Dermis microvascular lymphatic vessel endothelial cell (primary cell): ENCODE results near the gene MAP1LC3B. TPM values are rescaled to one million over a fixed set of nuclear protein-coding genes. Genes with fewer than 3 reads are reported as not detected.

Experiments
- DNase-seq, 2 donors: peaks; one replicate each; pipeline versions ENCODE4 v3.0.0 to v3.0.0-alpha.2; 2010; ENCODE audit warnings: low read depth in 2 of 2
- total RNA-seq: library from RNA; depleted of rRNA; stranded (reverse); fragments of >200 nt; gene quantifications from 2 replicates; pipeline ENCODE4 v1.2.1, GENCODE V29; 2014

The MAP1LC3B gene
- total RNA-seq: 20.9 and 33.3 TPM in 2 replicates

DNA sequence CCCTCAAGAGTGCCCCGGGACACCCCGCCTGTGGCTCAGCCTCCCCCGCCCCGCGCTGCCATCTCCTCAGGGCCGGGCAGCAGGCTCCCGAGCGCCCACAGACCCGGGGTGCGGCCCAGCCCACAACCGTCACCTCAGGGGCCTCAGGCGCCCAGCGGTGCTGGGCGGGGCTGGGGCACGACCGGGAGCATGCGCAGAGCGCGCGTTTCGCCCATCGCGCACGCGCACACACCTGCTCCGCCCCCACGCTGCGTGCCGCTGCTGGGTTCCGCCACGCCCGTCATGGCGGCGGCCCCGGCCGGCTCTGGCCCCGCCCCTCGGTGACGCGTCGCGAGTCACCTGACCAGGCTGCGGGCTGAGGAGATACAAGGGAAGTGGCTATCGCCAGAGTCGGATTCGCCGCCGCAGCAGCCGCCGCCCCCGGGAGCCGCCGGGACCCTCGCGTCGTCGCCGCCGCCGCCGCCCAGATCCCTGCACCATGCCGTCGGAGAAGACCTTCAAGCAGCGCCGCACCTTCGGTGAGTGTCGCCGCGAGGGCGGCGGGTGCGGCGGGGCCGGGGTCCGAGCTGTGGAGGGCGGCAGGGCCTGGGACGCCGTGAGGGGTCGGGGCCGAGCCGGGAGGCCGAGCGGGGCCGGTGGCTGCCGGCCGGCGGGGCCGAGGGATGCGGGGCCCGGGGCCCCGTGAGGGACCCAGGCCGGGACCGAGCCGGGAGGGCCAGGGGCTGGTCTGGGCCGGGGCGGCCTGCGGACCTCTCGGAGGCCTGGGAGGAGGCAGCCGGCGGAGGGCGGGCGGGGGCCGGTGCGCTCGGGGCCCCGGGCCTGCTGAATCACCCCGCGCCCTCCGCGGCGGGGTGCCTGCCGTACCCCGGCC, at the start of gene MAP1LC3B:
TSS of gene MAP1LC3B (plus strand) at position 387 of the 871 bp plus-strand sequence. CDS start at position 479, 92 bp downstream.
- DNase-seq: peak; percentile 89 to 97

DNA sequence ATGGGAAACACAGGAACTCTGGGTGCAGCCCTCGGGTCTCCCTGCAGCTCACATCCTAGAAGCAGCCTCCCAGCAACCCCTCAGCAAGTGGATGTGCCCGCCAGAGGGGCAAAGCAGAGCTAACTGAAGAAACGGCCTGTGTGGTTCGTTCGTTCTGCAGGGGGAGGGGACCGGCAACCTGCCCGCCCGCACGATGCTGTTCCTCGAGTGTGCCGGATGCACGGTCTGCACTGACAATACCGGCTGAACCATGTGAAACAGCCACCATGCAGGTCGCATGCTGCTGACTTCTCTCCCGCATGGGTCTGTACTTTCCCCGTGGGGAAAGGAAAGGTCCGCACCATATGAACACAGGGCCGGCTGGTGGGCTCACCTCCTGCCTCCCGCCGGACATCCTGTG, 49.6 kb upstream of the MAP1LC3B start:
- DNase-seq: no peak

DNA sequence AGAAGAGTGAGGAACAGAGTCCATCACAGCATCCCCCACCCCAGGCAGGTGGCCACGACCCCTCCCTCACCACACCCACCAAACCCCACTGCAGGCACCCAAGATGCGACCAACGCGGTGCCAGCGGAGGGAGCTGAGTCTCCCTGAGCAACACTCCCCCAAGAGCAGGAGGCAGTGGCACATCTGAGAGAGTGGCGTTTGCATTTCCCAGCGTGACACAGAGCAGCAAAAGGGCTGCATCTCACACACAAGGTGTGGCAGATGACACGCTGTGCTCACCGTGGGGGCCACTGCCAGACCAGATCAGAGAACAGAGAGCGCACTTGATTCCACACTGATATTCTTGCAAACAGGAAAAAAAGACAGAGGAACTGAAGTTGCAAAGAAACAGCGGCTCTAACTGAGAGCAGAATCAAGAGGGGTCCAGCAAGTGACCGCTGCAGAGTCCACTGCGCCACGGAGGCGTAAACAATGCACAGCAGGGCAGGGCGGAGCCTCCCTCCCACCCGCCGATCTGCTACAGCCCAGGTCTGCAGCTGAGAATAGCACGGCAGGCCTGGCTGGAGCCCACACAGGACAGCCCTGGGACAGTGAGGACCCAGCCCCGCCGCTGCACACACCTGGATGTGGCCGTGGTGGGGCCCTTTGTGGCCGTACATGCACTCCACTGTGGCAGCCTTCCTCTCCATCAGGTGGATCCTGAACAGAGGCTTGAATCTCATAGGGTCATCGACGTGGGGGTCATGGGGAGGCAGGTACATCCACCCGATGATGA, 49.0 kb upstream of the MAP1LC3B start:
- DNase-seq: no peak

DNA sequence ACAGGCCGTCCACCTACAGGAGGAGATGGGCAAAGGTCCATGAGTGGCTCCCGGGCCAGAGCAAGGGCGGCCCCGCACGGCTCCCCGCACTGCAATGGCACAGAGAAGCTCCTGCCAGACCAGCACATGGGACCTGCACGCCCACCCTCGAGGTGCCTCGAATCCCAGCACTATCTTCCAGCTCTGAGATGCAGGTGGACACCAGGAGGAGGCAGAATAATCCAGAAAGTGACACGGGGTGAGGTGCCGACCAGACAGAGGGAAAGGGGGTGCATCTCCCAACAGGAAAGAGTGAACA, 48.4 kb upstream of the MAP1LC3B start:
- no peak for DNase-seq

DNA sequence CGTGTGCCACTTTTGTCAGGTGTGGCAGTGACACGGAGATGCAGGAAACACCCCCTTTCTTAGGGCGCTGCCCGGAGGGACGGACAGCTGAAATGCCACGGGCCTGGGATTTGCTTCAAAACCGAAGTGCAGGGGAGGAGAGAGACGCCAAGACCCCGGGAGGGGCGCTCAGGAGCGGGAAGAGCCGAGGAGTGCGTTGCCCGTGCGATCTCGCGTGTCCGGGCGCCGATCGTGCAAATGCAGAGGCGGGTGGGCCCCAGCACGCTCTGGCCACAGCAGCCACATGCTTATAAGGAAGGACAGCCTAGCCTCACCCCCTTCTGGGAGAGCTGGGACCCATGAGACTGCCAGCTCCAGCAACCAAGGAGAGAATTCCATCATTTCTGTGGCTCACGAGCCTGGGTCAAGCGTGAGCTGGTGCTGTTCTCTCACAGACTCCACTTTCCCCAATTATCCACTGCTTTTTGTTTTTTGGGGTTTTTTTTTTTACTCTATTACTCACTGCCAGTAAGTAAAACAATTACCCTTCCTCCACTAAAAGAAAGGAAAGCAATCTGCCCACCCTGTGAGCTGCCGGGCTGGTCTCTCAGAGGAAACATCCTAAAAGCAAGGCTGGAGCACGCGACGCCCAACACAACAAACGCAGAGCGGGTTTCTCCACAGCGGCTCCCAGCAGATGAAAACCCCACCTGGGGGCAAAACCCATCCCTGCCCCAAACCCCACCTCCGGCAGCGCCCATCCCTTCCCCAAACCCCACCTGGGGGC, 47.8 kb upstream of the MAP1LC3B start:
- DNase-seq: no peak

DNA sequence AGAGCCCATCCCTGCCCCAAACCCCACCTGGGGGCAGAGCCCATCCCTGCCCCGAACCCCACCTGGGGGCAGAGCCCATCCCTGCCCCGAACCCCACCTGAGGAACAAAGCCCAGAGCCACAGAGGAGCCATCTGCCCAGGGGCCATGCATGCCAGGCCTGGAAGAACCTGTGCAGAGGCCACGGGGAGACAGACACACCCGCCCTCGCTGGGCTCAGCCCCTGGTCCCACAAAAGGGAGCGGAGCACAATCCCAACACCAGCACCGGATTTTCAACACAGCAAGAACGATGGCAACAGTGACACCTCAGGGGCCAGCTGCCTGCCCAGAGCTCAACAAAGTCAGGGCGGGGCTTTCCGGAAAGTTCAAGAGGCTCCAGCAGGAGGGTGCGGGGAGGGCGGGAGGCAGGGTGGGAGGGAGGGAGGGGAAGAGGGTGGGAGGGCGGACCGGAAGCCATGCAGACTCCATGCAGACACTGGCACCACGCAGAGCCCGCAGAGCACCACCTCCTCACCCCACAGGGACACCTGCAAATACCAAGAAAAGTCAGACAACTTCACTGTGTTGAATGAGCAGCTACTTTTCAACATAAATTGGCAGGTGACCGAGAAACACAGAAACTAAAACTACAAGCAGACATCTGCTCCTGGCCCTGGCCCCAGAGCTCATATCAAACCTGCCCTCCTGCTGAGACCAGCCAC, 47.1 kb upstream of the MAP1LC3B start:
- peak in 1 of 2 donors; percentile 17 for DNase-seq

DNA sequence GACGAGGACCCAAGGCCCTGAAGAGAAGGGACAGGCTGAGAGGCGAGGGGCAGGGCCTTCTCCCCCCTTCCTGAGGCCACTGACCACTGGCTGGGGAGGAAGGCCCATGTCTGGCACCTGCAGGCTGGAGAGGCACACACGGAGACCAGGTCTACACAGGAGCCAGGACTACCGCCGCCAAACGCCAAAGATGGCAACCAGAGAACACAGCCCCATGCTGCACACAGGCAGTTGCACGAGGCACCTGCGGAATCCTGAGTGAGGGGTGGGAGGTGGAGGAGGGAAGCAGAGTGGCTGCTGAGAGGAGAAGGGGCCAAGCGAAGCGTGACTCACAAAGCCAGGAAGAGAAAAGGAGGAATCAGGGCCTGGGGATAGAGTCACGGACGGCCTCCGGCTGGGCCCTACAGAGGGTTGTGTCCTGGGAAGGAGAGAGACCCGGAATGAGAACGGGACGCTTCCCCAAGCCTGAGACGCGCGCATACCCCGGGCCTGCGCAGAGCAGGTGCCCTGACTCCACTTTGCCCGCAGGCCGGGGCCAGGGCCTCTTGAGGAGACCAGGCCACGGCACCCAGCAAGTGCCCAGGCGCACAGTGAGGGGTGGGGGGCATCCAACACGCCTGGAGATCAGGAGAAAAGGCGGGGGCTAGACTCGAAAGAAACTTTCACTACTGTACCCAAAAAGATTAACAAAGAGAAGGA, 46.3 kb upstream of the MAP1LC3B start:
- no peak for DNase-seq

DNA sequence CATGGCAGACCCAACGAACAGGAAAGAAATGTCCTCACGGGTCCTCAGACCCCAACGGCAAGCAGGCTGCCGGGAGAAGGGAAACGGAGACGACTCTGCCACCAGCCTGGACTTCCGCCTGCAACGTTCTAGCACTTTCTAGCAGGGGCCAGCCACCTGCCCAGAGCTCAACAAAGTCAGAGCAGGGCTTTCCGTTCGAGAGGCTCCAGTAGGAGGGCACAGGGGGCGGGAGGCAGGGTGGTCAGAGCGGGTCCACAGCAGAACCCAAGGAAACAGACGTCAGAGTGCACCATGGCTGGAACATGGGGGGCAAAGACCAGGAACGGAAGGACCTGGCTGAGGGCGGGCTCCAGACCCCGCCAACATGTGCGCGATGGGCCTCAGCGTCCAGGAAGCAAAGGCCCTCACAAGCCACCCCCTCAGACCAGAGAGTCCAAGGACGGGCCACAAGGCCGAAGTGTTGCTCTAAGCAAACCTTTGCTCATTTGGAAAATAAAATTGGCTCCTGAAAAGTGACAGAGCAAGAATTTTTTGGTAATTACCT, 45.5 kb upstream of the MAP1LC3B start:
- DNase-seq: no peak

DNA sequence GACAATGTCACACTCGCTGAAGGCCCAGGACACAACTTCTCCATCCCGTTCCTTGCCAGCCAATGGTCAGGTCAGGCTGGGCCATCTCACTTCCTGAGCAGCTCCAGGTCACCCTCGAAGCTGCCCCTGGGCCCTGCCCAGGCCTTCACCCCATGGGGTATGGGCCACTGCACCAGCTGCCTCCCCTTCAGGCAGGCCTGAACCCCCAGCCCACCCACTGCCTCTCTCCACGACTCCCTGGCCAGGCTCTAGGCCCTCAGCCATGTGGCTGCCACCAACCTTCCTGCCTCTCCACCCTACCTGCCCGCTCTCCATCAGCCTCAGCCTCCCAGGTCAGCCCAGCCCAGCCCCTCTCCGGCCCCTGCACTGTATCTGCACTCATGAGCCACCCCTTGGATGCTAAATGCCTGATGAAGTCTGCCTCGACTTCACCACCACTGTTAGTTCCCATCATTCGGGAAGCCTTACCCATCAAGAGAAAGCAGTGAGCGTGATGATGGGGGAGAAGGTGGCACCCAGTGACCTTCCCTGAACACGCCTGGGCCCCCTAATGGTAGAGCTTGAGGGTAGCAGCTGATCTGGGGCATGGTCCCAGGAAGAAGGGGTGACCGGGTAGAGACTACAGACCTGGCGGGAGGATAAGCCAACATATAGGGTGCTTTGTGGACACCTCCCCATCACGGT, 44.1 kb upstream of the MAP1LC3B start:
- DNase-seq: no peak

DNA sequence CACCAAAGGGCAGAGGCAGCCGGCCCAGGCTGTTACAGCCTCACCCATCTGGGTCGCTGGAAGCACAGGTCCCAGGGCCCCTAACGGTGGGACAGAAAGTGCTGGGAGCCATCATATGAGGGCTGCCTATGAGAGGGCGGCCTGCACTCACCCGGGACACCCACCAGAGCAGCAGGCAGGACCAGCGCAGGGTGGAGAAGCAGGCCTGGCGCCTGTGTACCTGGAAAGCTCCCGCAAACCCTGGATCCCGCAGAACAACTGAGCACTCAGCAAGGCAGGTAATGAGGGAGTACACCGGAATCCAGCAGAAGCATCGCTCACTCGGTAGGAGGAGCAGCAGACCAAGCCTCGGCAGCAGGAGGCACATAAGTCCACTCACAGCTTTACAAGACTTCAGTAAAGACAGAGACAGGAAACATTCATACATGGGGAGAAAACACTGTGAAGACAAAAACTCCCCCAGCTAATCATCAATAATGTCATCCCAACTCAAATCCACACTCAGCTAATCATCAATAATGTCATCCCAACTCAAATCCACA, 43.4 kb upstream of the MAP1LC3B start:
- DNase-seq: no peak

DNA sequence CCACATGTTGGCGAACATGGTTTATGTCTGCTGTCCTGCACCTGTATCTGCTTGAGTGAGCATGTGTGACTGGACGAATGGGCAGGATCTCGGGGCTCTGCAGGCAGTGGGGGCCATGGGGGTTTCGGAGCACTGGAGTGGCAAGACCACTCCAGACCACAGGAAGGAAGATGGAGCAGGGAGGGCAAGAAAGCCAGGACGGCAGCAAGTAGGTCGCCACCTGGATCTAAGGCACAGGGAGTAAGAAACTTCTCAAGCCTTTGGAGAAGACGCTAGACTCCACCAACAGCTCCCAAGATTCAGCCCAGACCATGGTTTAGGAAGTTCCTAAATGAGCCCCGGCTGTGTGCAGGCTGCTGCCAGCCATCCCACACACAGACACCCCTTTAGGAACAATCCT, 42.1 kb upstream of the MAP1LC3B start:
- no peak for DNase-seq

DNA sequence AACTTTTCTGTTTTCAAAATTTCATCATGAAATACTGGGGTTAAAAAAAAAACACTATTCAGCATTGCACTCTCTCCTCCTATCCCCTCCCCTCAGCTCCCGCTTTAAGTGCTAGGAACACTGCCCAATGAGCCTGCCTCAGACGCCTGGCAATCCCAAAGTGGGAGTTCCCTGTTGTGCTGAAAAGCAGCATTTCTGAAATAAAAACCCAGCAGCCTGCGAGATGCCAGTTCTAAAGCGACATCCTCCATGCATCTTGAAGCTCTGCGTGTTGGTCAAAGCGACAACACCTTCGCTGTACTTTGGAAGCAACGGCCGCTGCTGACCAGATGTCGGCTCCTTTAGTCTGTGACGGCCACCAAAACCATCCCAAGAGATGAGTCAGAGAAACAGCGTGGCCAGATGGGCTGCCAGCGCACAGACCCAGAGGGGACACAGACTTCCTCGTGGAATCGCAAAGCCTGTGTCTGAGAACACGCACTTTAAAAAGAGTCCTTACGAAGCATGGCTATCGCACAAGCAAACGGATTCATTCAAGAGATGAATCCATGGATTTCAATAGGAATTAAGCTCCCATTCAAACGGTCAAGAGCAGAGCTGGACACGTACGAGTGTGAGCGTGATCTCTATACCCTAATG, 41.3 kb upstream of the MAP1LC3B start:
- no peak for DNase-seq

DNA sequence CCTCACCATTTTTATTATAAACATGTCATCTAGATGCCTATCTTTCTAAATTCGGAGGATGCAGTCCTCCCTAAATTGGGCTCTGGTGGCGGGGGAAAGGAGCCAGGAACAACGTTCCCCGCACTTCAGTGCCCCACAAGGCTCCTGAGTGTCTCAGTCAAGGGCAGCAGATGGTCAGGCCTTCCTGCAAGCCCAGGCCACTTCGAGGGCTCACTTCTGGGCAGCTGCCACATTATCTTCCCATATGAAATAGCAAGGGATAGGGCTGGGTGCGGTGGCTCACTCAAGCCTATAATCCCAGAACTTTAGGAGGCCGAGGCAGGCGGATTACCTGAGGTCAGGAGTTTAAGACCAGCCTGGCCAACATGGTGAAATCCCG, 40.8 kb upstream of the MAP1LC3B start:
- no peak for DNase-seq

DNA sequence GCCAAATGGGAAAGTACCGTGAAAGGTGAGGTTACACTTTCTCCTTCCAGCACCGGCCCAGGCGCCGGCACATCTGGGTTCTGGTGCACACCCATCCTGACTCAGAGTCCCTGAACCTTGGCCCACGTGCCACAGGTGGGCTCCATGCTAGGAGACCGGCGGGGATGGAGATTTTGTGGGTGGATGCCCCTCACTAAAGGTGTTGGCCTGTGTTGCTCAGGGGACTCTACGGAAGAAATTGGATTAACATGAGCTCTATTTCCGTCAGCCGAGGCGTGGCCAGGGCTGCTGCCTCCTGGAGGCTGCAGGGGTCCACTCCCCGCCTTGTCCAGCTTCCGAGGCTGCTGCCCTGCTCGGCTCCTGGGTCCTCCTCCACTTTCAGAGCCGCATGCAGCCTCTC, 39.3 kb upstream of the MAP1LC3B start:
- DNase-seq: no peak

DNA sequence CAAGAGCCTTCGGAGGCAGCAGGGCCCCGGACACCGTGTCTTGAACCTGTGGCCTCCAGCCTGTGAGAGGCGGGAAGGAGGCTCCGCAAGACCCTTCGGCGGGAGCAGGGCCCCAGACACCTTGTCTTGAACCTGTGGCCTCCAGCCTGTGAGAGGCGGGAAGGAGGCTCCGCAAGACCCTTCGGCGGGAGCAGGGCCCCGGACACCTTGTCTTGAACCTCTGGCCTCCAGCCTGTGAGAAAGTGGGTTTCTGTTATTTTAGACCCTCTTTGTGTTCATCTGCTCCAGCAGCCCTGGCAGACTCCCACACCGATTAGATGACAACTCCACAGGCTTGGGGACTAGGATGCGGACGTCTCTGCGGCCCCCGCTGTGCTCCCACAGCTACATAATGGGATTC, 38.5 kb upstream of the MAP1LC3B start:
- no peak for DNase-seq

DNA sequence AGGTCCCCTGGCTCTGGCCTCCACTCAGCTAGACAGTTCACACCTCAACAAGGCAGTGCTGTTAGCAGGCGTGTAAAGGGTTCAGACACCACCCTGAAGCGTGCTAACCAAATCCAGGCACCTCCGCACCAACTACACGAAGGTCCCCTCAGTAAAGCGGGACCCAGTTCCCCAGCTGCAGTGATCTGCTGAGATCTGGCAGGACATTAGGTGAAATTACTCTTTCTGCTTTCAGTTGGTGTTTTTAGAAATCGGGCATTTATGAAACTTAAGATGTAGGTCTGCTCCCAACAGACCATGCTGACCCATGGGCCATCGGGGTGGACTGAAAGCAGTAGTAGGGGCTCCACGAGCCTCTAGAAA, 35.7 kb upstream of the MAP1LC3B start:
- DNase-seq: no peak

DNA sequence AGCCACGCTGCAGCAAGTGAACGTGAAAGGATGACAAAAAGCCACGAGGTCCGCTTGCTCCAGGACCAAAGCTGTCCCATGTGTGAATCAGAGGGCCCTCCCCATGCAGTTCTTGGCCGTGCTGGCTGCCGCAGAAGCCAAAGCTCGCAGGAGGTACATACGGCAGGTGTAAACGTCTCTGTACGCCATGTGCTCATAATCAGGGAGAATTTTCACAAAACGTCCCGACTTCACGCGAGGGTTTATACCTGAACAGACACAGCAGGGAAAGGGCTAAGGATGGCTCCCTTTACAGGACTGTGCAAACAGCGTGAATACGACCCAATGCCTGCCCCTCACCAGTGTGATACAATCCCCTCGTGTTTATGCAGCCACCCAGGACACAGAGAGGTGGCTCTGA, 33.9 kb upstream of the MAP1LC3B start:
- no peak for DNase-seq

DNA sequence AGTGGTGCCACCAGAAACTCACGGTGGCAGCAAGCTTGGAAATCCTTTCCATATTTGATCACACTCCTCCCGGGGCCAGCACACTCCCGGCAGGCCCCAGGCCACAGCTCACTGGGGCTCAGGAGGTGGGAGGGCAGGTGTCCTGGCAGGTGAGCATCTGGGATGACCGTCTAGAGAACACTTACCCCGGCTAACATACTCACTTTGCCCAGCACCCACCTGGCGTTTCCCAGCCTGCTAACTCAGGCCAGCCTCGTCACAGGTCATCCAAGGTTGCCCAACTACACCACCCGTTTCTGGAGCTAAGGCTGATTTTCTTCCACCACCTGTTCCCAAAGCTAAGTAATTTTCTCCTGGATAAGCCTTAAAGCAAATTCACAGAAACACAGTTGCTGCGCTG, 33.4 kb upstream of the MAP1LC3B start:
- no peak for DNase-seq

DNA sequence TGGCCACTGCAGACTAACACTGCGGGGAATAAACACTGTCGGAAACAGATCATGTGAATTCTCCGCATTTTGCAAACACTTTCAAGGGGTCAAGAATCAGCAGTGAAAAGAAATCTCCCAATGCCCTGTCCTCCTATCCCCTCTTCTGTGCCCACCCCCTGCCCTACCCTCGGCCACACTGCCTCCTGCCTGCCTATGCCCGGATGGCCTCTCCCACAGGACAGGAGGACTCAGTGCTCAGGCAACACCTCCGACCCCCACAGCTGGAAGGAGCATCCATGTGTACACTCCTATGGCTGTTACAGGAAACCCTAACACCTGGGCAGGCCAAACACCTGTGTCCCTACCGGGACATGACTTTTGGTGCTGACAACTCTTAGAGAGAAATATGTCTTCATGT, 33.0 kb upstream of the MAP1LC3B start:
- no peak for DNase-seq
